MM.1S (cell line): Measurements from ENCODE around the gene CREBZF.

Experiments used
- DNase-seq: peaks from one replicate; pipeline ENCODE4 v3.0.0-alpha.2; 2015
- H2AFZ ChIP-seq: fragments of 300-600 bp; sonication (generic); 2 replicates; pipeline ENCODE4 v1.6.0; 2016; ENCODE audit warnings: antibody characterized with exemption, low read length
- H3F3A ChIP-seq: fragments of 300-600 bp; sonication (generic); 2 replicates; pipeline ENCODE4 v1.6.1; 2016; ENCODE audit warnings: mild to moderate bottlenecking, antibody characterized with exemption, low read length, moderate library complexity, mixed read lengths; ENCODE audit not compliant: insufficient read depth
- H3K27ac ChIP-seq: fragments of 300-600 bp; sonication (generic); 2 replicates; pipeline ENCODE4 v1.5.1; 2016; ENCODE audit warnings: mild to moderate bottlenecking, low read length
- H3K27me3 ChIP-seq: fragments of 300-600 bp; sonication (generic); replicated peaks from 2 replicates; pipeline ENCODE4 v1.6.0; 2016; ENCODE audit warnings: low read length; ENCODE audit not compliant: insufficient read depth
- H3K36me3 ChIP-seq: fragments of 300-600 bp; sonication (generic); replicated peaks from 2 replicates; pipeline ENCODE4 v1.6.1; 2016; ENCODE audit warnings: mild to moderate bottlenecking, low read length, mixed read lengths; ENCODE audit not compliant: insufficient read depth
- H3K4me1 ChIP-seq: fragments of 300-600 bp; sonication (generic); 2 replicates; pipeline ENCODE4 v1.6.1; 2016; ENCODE audit warnings: low read length, mixed read lengths
- H3K4me2 ChIP-seq: fragments of 300-600 bp; sonication (generic); 2 replicates; pipeline ENCODE4 v1.6.0; 2016; ENCODE audit warnings: low read depth, low read length
- H3K4me3 ChIP-seq: fragments of 300-600 bp; sonication (generic); 2 replicates; pipeline ENCODE4 v1.5.1; 2016; ENCODE audit warnings: low read length, mixed read lengths
- H3K79me2 ChIP-seq: fragments of 300-600 bp; sonication (generic); 2 replicates; pipeline ENCODE4 v1.6.1; 2016; ENCODE audit warnings: mixed run types, low read length, mixed read lengths
- H3K9ac ChIP-seq: fragments of 300-600 bp; sonication (generic); 2 replicates; pipeline ENCODE4 v1.6.1; 2016; ENCODE audit warnings: low read length, mixed read lengths
- H3K9me2 ChIP-seq: fragments of 300-600 bp; sonication (generic); replicated peaks from 2 replicates; pipeline ENCODE4 v1.6.1; 2016; ENCODE audit warnings: mild to moderate bottlenecking, low read length, mixed read lengths; ENCODE audit not compliant: insufficient read depth
- H3K9me3 ChIP-seq: fragments of 300-600 bp; sonication (generic); replicated peaks from 2 replicates; pipeline ENCODE4 v1.6.1; 2016; ENCODE audit warnings: mild to moderate bottlenecking, low read length, mixed read lengths; ENCODE audit not compliant: insufficient read depth
- H4K20me1 ChIP-seq: fragments of 300-600 bp; sonication (generic); 2 replicates; pipeline ENCODE4 v1.6.1; 2016; ENCODE audit warnings: mild to moderate bottlenecking, low read length, moderate library complexity, mixed read lengths; ENCODE audit not compliant: insufficient read depth
- EZH2 ChIP-seq: fragments of 300-600 bp; sonication (generic); optimal IDR thresholded peaks from 2 replicates; pipeline ENCODE3; 2017; ENCODE audit warnings: low read depth, mild to moderate bottlenecking, antibody characterized with exemption, low read length, mixed read lengths
- EZH2phosphoT487 ChIP-seq: fragments of 300-600 bp; sonication (generic); IDR thresholded peaks from 2 replicates; pipeline ENCODE4 v1.6.1; 2018; ENCODE audit warnings: antibody characterized with exemption, low read length
- TF ChIP-seq, protein P1 (sequence below): fragments of 300-600 bp; sonication (generic); IDR thresholded peaks from 2 replicates; pipeline ENCODE4 v1.5.1; 2016; ENCODE audit warnings: antibody characterized with exemption, low read length, mixed read lengths

CREBZF gene

GRCh38 chr11:85664615-85665481 is at the start of gene CREBZF:
Gene CREBZF (minus strand): TSS chr11:85665129. CDS start chr11:85664875, 254 bp downstream.
- peaks cover 17% of the 10 kb centered on the region for H3K4me1 ChIP-seq
- peak within 1 kb of the TSS; percentile 96 for H3K9ac ChIP-seq
- peak within 1 kb of the TSS; percentile 91 for H3K27ac ChIP-seq
- DNase-seq, result peak; percentile 96
- peak within 1 kb of the TSS; percentile 89 for H2AFZ ChIP-seq
- TF ChIP-seq, protein P1, sequence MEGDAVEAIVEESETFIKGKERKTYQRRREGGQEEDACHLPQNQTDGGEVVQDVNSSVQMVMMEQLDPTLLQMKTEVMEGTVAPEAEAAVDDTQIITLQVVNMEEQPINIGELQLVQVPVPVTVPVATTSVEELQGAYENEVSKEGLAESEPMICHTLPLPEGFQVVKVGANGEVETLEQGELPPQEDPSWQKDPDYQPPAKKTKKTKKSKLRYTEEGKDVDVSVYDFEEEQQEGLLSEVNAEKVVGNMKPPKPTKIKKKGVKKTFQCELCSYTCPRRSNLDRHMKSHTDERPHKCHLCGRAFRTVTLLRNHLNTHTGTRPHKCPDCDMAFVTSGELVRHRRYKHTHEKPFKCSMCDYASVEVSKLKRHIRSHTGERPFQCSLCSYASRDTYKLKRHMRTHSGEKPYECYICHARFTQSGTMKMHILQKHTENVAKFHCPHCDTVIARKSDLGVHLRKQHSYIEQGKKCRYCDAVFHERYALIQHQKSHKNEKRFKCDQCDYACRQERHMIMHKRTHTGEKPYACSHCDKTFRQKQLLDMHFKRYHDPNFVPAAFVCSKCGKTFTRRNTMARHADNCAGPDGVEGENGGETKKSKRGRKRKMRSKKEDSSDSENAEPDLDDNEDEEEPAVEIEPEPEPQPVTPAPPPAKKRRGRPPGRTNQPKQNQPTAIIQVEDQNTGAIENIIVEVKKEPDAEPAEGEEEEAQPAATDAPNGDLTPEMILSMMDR, result no peak
- TF ChIP-seq EZH2, result no peak
- TF ChIP-seq EZH2phosphoT487, result no peak
- H3F3A ChIP-seq, result peaks cover 11% of the 10 kb centered on the region; the same call in 1 of the 2 replicates
- peaks cover 32% of the 10 kb centered on the region for H4K20me1 ChIP-seq
- no peaks in the 10 kb centered on the region for H3K9me3 ChIP-seq
- H3K9me2 ChIP-seq, result no peaks in the 10 kb centered on the region
- H3K27me3 ChIP-seq, result no peaks in the 10 kb centered on the region
- peaks cover 50% of the 10 kb centered on the region for H3K79me2 ChIP-seq
- H3K4me3 ChIP-seq, result peak within 1 kb of the TSS; percentile 97
- peak within 1 kb of the TSS; percentile 89 for H3K4me2 ChIP-seq
- H3K36me3 ChIP-seq, result peaks cover 11% of the 10 kb centered on the region; the same call in 1 of the 2 replicates

DNA sequence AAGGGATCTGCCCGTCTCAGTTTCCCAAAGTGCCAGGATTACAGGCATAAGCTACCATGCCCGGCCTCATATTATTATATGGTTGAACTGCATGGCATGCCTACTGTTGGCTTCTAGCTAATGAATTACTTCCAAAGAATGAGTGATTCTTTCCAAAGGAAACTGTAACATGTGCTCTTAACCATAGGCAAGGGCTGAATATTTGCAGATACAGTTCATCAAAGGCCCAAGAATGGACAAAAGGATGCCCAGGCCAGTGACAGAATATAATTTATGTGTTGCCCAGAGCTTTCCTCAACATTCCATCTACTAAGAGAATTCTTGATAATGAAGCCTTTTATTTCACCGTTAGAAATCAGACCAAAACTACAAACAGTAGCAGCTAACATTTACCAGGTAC is 48.0 kb upstream of the CREBZF start:
- H3K27me3 ChIP-seq, result no peaks in the 10 kb centered on the region
- no peak overlapping the region for H3K9ac ChIP-seq
- H3K79me2 ChIP-seq, result no peaks in the 10 kb centered on the region
- no peaks in the 10 kb centered on the region for H3K9me3 ChIP-seq
- H3K9me2 ChIP-seq, result no peaks in the 10 kb centered on the region
- H3K4me3 ChIP-seq, result no peak overlapping the region
- H3K36me3 ChIP-seq, result no peaks in the 10 kb centered on the region
- peaks cover 10% of the 10 kb centered on the region; the same call in 1 of the 2 replicates for H3F3A ChIP-seq
- no peaks in the 10 kb centered on the region for H4K20me1 ChIP-seq
- peaks cover 23% of the 10 kb centered on the region for H3K4me1 ChIP-seq
- no peak overlapping the region for H3K27ac ChIP-seq
- no peak overlapping the region for H2AFZ ChIP-seq
- DNase-seq, result no peak
- TF ChIP-seq EZH2phosphoT487 (no peak), EZH2 (no peak)
- TF ChIP-seq, protein P1, result no peak
- no peak overlapping the region for H3K4me2 ChIP-seq

DNA sequence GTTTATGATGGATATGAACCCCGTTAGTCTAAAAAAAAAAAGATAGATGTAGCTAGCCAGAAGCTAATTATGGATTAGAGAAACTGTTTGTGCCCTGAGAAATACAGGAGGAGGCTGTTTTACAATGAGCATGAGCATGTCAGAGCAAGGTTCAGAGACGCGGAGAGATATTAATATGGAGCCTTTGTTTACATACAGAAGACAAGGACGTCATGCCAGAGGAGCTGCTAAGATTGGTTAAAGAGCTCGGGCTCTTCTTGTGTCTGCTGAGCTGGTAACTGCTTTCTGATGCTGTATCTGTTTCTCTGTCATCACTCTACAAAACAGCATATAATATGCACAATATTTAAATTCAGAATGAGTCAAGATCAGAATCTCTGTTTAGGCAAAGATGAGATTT is 46.0 kb upstream of the CREBZF start:
- H3K9me3 ChIP-seq, result no peaks in the 10 kb centered on the region
- H3K4me1 ChIP-seq, result peaks cover 3% of the 10 kb centered on the region
- no peaks in the 10 kb centered on the region for H3F3A ChIP-seq
- no peak overlapping the region for H3K27ac ChIP-seq
- no peaks in the 10 kb centered on the region for H3K27me3 ChIP-seq
- no peaks in the 10 kb centered on the region for H3K9me2 ChIP-seq
- no peak overlapping the region for H2AFZ ChIP-seq
- no peaks in the 10 kb centered on the region for H3K36me3 ChIP-seq
- no peaks in the 10 kb centered on the region for H3K79me2 ChIP-seq
- no peak overlapping the region for H3K4me3 ChIP-seq
- no peak overlapping the region for H3K9ac ChIP-seq
- no peak for DNase-seq
- TF ChIP-seq, protein P1, result no peak
- no peak overlapping the region for H3K4me2 ChIP-seq
- H4K20me1 ChIP-seq, result no peaks in the 10 kb centered on the region
